Measurements from ENCODE around the gene DIPK1B.
"Not testable (repeated sequence)": the region's sequence is repeated elsewhere in the genome, so short reads cannot be mapped to it uniquely, and the experiment has no call there.

DIPK1B gene

GRCh38 chr9:136754059-136754572 lies 41.7 kb downstream of the DIPK1B start:
- DNase-seq (ENCODE audit: low read depth in 2 of 2), result no peak

GRCh38 chr9:136754626-136755301 lies 42.4 kb downstream of the DIPK1B start:
- DNase-seq (ENCODE audit: low read depth in 2 of 2), result no peak

- not testable (repeated sequence) for DNase-seq (ENCODE audit: low read depth in 2 of 2)
Observed at GRCh38 chr9:136755302-136756133, 43.1 kb downstream of the DIPK1B start.

GRCh38 chr9:136756134-136756438 lies 43.7 kb downstream of the DIPK1B start:
- DNase-seq (ENCODE audit: low read depth in 2 of 2), result no peak

GRCh38 chr9:136756836-136757235 lies 44.5 kb downstream of the DIPK1B start:
- no peak for DNase-seq (ENCODE audit: low read depth in 2 of 2)

- no peak for DNase-seq (ENCODE audit: low read depth in 2 of 2)
Observed at GRCh38 chr9:136757328-136757727, 45.0 kb downstream of the DIPK1B start.

GRCh38 chr9:136757751-136758140 lies 45.4 kb downstream of the DIPK1B start:
- no peak for DNase-seq (ENCODE audit: low read depth in 2 of 2)

- DNase-seq (ENCODE audit: low read depth in 2 of 2), result no peak
Observed at GRCh38 chr9:136759001-136759400, 46.6 kb downstream of the DIPK1B start.

- no peak for DNase-seq (ENCODE audit: low read depth in 2 of 2)
Observed at GRCh38 chr9:136759436-136760325, 47.3 kb downstream of the DIPK1B start.

GRCh38 chr9:136760424-136760823 lies 48.1 kb downstream of the DIPK1B start:
- DNase-seq (ENCODE audit: low read depth in 2 of 2), result no peak

- DNase-seq (ENCODE audit: low read depth in 2 of 2), result not testable (repeated sequence)
Observed at GRCh38 chr9:136760834-136761544, 48.6 kb downstream of the DIPK1B start.

- DNase-seq (ENCODE audit: low read depth in 2 of 2), result no peak
Observed at GRCh38 chr9:136761545-136761981, 49.2 kb downstream of the DIPK1B start.

GRCh38 chr9:136762221-136762691 lies 49.9 kb downstream of the DIPK1B start:
- no peak for DNase-seq (ENCODE audit: low read depth in 2 of 2)

- DNase-seq (ENCODE audit: low read depth in 2 of 2), result no peak
Observed at GRCh38 chr9:136762915-136763648, 50.7 kb downstream of the DIPK1B start.

- DNase-seq (ENCODE audit: low read depth in 2 of 2), result no peak
Observed at GRCh38 chr9:136763649-136764035, 51.3 kb downstream of the DIPK1B start.

GRCh38 chr9:136764301-136764891 lies 52.0 kb downstream of the DIPK1B start, which contains the start of gene LCN15:
Gene LCN15, minus strand, starts transcription at chr9:136764518. Its CDS starts 30 bp downstream, at chr9:136764488.
- no peak for DNase-seq (ENCODE audit: low read depth in 2 of 2)

- no peak for DNase-seq (ENCODE audit: low read depth in 2 of 2)
Observed at GRCh38 chr9:136765041-136765440, 52.7 kb downstream of the DIPK1B start.

GRCh38 chr9:136765745-136766409 lies 53.5 kb downstream of the DIPK1B start:
- DNase-seq (ENCODE audit: low read depth in 2 of 2), result not testable (repeated sequence)

- not testable (repeated sequence) for DNase-seq (ENCODE audit: low read depth in 2 of 2)
Observed at GRCh38 chr9:136766410-136767120, 54.2 kb downstream of the DIPK1B start.
